AG10803 (cell line): Measurements from ENCODE around the gene MRPL9.
A peak's percentile ranks its signal among the peaks of the same experiment; 100 is the strongest.

ENCODE experiments used
- DNase-seq: peaks from one replicate; pipeline ENCODE4 v3.0.0; 2010; ENCODE audit warnings: low read depth
- H3K4me3 ChIP-seq: 2 replicates; pipeline ENCODE4 v1.5.1; 2011; ENCODE audit warnings: mild to moderate bottlenecking, low read length, control low read depth
- TF ChIP-seq, protein P1 (sequence below): conservative IDR thresholded peaks from 2 replicates; pipeline ENCODE4 v1.5.1; 2011; ENCODE audit warnings: mild to moderate bottlenecking, low read length, control low read depth, inconsistent platforms

Gene MRPL9

GRCh38 chr1:151720125-151720524 is 43.2 kb downstream of the MRPL9 start:
- TF ChIP-seq, protein P1, sequence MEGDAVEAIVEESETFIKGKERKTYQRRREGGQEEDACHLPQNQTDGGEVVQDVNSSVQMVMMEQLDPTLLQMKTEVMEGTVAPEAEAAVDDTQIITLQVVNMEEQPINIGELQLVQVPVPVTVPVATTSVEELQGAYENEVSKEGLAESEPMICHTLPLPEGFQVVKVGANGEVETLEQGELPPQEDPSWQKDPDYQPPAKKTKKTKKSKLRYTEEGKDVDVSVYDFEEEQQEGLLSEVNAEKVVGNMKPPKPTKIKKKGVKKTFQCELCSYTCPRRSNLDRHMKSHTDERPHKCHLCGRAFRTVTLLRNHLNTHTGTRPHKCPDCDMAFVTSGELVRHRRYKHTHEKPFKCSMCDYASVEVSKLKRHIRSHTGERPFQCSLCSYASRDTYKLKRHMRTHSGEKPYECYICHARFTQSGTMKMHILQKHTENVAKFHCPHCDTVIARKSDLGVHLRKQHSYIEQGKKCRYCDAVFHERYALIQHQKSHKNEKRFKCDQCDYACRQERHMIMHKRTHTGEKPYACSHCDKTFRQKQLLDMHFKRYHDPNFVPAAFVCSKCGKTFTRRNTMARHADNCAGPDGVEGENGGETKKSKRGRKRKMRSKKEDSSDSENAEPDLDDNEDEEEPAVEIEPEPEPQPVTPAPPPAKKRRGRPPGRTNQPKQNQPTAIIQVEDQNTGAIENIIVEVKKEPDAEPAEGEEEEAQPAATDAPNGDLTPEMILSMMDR = no peak
- H3K4me3 ChIP-seq = peak overlapping the region; percentile 52
- DNase-seq = no peak

GRCh38 chr1:151718666-151719065 is 44.6 kb downstream of the MRPL9 start:
- DNase-seq = no peak
- no peak overlapping the region for H3K4me3 ChIP-seq
- TF ChIP-seq, protein P1 = no peak

DNA sequence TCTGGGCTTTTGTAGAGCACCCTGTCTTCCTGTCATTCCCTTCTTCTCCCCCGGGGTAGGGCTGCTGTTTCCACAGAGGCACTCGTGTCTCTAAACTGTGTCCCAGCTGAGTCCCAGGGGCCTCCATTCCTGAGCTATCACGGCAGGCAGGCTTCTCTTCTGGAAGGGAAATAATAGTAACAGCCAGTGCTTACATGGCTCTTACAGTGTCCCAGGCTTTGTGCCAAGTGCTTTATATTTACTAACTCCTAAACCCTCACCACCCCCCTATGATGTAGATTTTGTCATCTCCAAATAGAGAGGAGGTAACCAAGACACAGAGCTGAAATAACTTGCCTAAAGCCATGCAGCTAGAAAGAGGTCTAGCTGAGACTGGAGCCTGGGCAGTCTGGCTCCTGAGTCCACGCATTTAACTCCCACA is 45.3 kb downstream of the MRPL9 start:
- no peak overlapping the region for H3K4me3 ChIP-seq
- peak; percentile 6 for DNase-seq
- TF ChIP-seq, protein P1 = no peak

DNA sequence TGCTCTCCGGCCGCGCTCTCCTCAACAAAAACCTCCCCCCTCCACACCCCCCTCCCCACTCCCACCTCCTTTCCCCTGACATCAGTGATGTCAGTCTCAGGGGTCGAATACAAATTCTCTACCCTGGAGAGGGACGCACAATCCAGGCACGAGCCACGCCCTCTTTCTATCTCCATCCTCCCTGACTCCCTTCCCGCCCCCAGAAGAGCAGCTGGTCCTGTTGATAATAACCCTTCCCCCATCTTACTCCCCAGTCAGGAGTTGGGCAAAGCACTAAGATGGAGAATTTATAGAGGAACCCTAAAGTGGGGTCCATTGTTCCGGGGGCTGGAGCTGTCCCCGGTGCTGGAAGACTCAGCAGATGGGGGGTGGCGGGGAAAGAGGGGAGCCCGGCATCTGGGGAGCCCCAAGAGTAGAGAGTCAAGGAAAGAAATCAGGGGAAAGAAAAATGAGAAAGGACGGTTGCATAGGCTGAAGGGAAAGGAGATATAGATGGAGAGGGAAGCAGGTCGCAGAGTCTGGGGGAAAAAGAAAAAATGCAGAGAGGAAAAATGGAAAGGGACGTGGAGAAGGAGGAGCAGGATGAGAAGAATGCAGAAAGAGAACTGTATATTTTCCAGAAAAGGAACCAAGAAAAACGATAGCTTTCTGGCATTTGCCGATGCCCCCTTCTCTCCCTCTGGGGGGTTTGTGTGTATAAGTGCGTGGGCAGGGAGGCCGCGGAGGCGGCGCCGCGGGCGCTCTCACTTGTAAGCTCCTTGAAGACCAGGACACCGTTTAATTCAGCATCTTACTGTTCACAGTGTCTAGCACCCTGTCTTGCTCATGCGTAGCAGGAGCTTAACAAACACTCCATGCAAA is 46.3 kb downstream of the MRPL9 start, which contains the start of gene CELF3:
Gene CELF3 (minus strand): TSS at position 33 of the 861 bp plus-strand sequence. CDS start 783 bp downstream, outside the sequence.
- no peak for DNase-seq
- TF ChIP-seq, protein P1 = no peak
- H3K4me3 ChIP-seq = no peak within 1 kb of the TSS

GRCh38 chr1:151716405-151716762 is 46.9 kb downstream of the MRPL9 start:
- TF ChIP-seq, protein P1 = no peak
- H3K4me3 ChIP-seq = no peak overlapping the region

DNA sequence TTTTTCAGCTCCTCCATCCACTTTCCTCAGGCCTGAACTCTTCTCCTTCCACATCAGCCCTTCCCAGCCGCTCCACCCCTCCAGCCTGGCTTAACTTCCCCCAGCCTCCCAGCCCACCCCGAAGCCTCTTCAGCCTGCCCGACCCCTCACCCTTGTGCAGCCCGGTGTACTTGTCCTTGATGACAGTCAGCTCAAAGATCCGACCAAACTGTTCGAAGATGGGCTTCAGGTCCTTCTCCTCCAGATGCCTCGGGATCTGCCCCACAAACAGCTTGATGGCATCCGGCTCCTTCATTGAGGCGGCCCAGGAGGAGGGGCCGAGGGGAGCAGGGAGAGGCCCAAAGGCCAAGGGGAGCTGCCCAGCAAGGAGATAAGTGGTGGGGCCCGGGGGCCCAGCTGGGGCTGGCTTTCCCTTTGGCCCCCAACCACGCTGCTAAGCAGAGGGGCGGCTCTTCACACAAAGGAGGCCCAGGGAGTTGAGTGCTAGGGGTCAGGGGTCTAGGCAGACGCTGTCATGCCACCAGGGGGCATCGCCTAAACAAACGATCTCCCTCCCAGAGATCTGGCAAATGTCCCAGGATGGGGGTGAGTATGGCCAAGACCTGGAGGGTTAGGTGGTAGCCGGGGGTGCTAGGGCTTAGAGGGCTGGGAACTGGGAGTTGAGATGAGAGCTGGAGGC is 47.4 kb downstream of the MRPL9 start:
- TF ChIP-seq, protein P1 = no peak
- DNase-seq = no peak
- no peak overlapping the region for H3K4me3 ChIP-seq

More at GRCh38 chr1:151716405-151716762, 46.9 kb downstream of the MRPL9 start:
- DNase-seq = no peak
